Measurements from ENCODE around the gene ECPAS.

- TF ChIP-seq POLR2AphosphoS5 (IDR thresholded peaks at IDR 0.05): no peak
- no peak for TF ChIP-seq EP300 (IDR thresholded peaks at IDR 0.05)
- TF ChIP-seq CTCF (IDR thresholded peaks at IDR 0.05): no peak
- no peak for TF ChIP-seq POLR2A (IDR thresholded peaks at IDR 0.05)
Measured at GRCh38 chr9:111436571-111436970, 47.6 kb downstream of the ECPAS start.

Measured in suprapubic skin (tissue), 4 donors.